HG02973 (cell line): ENCODE results near the gene ST3GAL6.

Experiments used
- ATAC-seq: cut with Tn5 transposase; IDR thresholded peaks from one replicate; pipeline ENCODE4 v1.9.1; 2021; ENCODE audit warnings: moderate library complexity; ENCODE audit not compliant: unreplicated experiment

ST3GAL6 gene

DNA sequence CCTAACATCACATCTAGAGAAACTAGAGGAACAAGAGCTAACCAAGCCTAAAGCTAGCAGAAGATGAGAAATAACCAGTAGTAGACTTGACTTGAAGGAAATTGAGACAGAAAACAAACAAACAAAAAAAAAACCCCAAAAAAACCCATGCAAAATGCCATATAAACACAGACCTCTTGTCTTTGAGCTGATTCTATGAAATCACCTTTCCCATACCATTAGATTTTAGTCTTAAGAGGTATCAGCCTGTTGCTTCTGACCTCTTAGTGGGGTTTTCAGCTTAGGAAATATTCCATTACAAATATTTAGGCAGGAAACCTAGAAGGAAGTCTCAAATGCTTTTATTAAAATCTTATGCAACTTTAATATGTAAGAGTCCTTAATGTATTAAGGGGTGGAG is 23.9 kb upstream of the ST3GAL6 start:
- ATAC-seq, result no peak

DNA sequence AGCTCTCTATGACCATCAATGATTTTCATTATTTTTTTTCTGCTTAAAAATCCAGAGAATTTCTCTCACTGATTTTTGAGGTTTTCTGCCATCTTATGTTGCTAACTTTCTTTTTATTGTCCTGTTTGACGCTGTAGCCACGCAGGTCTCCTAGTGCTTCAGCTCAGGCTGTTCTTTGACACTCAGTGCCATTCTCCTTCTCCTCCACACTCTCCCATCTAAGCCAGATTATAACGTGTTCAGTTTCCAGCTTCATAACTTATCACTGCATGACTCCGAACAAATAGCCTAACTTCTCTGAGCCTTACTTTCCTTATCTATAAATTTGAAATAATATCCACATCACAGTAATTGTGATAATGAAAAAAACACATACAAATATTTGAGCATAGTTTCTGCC is 22.8 kb upstream of the ST3GAL6 start:
- ATAC-seq, result no peak

DNA sequence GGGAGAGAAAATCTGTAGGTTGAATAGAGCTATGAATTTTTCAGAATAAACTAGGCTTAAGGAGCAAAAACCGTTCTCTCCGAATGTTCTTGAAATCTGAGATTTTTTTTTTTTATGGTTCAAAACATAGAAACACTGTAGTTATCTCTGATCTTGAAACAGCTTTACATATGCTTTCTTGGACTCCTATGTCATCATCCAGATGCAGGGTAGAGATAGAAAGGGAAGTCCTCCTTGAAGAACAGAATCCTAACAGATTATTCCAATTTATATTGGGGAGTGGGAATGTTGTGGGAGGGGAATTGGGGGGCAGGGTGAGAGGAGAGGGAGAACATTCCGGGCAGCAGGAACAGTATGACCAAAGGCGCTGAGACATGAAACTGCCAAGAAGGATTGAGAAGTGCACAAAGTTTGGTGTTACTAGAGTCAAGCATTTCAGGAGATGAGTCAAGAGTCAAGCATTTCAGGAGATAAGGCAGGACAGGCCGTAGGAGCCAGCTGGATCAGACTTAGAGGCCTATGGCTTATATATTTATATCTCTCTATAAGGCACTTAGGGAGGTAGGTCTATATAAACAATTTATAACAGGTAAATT is 21.9 kb upstream of the ST3GAL6 start:
- ATAC-seq, result no peak

DNA sequence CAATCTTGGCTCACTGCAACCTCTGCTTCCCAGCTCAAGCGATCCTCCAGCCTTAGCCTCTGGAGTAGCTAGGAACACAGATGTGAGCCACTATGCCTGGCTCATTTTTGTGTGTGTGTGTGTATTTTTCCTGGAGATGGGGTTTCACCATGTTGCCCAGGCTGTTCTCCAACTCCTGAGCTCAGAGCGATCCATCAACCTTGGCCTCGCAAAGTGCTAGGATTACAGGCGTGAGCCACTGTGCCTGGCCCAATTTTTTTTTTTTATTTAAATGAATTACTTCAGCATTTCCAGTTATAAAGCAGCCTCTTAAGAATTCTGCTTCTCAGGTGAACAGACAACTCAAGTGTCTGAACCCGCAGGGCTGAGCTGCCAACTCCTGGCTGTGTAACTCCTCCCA is 20.1 kb upstream of the ST3GAL6 start:
- ATAC-seq, result no peak

DNA sequence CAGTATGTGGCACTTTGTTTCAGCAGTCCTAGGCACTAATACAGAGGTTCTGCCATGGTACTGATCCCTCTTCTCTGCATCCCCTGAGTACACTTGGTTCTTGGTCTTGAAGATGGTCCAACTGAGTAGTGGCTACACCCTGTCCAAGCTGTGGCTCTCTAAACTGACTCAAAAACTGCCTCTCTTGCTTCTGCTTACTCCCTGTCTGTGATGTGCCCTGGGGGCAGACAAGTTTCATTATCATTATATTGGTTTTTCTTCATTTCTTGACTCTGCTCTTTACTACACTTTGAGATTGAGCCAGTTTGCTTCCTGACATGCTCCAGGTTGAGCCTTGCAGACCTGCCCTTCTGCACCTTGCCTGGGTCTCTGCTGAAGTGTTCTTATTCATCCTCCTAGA is 18.9 kb upstream of the ST3GAL6 start:
- no peak for ATAC-seq

DNA sequence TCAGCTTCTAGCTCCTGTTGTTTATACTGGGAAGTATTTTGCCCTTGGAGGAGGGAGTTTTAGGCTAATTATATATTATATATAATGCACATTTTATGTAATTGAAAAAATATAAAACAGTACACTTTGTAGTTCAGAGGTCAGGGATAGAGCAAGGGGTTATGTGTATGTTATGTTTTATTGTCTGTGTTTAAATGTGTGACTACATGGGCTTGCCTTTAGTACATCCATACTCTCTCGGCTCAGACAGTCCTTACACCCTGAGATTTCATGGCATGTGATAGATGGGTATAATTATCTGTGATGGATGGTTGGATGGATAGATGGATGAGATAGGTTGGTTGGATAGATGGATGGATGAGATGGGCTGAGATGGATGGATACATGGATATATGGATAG is 17.4 kb upstream of the ST3GAL6 start:
- no peak for ATAC-seq

DNA sequence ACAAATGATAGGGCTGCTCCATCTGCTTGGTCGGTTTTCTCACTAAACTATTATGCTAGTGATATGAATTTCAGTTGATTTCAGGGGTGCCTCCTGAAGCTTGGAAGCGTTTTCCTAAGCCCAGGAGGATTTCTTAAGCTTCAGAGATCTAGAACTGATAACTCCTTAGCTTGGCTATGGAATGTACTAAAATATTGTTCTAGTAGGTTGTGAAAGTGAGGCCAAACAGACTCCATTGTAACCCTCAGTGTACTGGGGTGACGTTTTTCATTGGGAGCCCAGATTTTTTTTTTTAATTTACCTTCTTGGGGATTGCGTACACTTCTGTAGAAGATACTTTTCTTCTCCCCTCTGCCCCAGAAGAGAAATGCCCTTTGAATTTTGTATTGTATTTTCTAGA is 17.0 kb upstream of the ST3GAL6 start:
- ATAC-seq, result no peak

DNA sequence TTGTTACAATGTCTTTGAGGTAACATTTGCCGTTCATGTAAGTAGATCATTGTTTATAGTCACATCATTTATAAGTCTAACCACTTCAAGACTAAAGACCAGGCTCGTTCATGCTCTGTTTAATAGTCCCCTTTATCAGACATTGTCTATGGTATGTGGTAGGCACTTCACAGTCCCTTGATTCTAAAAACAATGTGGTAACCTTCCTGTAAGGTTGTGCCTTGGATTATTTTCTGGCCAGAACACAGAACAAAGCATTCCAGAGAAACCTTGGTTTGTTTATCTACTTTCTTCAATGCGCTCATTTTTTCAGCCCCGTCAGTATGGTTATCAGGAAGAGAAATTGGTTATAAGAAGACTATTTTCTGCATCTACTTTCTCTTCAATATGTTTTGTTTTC is 16.3 kb upstream of the ST3GAL6 start:
- no peak for ATAC-seq

DNA sequence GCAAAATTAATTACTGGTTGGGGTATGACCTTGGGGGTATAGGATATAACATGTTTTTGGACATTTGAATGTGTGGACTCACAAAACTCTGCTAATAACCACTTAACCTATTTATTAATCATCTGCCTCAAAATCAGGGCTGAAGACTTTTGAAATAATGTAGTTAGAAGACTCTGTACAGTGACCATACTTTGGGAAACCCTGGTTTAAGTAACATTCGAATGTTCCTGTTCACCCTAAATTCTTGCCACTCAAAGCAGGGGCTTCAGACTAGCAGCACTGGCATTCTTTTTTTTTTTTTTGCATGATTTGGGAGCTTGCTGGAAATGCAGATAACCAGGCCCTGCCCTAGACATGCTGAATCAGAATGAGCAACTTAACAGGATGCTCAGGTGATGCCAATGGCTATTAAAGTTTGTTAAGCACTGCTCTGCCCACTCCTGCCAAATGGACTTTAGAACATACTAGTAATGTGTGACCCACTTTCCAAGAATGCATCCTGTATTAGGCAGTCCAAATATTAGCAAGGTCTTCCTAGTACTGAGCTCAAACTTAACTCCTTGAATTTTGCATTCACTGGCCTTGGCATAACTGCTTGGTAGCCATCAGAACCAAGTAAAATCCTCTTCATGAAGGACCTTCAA is 12.7 kb upstream of the ST3GAL6 start:
- no peak for ATAC-seq

DNA sequence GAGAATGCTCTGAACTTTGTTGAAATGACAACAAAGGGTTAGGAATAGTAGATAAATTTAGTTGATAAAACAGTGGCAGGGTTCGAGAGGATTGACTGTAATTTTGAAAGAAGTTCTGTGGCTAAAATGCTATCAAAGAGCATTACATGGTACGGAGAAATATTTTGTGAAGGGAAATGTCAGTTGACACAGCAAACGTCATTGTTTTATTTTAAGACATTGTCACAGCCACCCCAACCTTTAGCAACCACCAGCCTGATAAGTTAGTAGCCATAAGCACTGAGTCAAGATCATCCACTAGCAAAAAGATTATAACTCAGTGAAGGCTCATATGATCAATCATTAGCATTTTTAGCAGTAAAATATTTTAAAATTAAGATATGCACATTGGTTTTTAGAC is 8.7 kb upstream of the ST3GAL6 start:
- ATAC-seq, result no peak

DNA sequence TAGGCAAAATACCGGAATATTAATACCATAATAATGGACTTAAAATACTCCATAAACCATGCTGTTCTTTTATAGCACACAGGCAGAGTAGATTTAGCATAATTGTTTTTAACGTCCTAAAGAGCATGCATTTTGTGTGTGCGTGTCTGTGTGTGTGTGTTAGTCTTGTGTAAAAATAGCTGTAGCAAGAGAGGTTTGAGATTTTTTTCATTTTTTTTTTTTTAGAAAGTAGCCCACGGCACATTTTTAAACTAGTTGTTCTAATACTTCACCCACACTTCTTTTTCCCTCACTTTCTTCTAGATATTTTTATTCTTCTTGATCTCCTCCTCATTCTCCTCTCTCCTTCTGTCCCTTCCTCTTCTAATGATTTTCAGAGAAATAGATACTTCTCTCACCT is 7.5 kb upstream of the ST3GAL6 start:
- no peak for ATAC-seq

DNA sequence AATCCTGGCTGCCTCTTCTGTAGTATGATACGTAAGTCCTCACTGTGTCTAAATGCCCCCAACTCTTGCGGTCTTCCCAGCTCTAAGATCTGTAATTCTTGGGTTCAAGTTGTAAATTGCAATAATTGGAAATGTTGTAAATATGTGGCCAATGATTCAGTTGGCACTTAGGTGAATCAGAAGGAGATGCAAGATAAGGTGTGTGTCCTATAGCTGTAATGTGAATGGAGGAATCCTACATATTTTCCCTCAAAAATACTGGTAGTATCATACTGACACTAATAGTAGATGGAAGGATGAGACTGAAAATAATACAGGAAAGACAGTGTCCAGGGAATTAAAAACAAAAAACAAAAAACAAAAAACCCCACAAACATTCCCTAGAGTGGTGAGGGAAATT is 3.5 kb upstream of the ST3GAL6 start:
- no peak for ATAC-seq

DNA sequence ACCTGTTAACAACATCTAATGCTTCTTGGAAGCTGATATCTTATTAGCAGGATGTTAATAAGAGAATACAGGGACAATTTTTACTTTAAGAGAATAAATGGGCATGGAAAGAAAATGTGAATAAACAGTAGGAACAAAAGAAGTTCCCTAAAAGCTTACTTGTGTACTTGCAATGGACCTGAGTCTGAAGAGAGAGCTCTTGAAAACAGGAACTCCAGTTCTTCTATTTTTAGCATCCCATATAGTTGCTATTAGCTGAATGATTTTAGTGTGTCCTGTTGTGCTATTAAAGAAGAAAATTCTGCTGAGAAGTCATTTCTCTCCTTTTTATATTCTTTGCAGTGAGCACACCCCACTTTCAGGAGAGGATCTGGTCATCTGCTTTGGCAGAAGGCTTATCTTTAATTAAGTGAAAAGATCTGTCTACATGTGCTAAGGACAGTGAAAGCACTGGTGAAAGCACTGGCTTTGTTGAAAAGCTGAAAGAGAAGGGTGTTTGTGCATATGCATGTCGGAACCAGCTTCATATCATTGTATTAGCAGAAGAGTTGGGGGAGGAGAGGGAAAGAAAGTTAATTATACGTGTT is 1.4 kb upstream of the ST3GAL6 start:
- no peak for ATAC-seq

DNA sequence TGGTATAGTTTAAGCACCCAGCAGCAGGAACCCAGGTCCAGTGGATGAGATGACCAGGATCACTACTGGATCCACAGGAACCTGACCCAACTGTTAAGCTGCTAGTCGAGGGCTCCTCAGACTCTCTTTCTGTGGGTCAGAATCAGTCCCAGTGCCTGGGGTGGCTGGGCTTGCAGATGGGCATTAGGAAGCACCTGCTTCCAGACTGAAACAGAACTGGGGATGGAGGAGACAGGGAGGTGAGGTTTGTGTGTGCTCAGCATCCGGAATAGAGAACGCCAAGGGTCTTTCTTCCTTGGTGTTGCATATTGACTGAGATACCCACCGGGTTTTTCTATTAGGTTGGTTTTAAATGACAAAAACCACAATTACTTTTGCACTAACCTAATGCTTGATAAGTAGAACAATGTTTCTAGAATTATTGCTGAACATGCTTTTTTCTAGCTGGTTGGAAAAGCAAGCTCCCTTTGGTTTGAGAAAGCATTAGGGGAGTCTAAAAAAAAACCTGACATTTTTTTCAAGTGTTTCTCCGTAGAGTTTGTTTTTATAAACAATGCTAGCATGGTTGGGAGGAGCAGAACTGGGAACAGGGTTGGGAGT is 779 bp downstream of the ST3GAL6 start:
- no peak for ATAC-seq

DNA sequence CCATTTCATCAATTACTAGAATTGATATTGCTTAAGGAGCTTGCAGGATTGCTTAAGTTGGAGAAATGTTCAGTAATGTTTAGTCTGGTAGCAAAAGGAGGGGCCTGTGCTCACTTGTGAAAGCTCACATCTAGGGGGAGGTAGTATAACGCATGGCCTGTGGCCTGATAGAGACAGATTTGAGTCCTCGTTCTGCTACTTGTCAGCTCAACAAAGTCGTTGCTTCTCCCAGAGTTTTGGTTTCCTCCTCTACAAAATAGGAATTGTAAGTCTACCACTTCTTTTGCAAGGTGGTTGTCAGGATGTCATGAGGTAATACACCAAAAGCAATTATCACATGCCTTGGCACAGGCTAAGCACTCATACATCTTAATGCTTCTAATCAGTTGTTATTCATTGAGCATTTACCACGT is 1.3 kb downstream of the ST3GAL6 start:
- ATAC-seq, result no peak

DNA sequence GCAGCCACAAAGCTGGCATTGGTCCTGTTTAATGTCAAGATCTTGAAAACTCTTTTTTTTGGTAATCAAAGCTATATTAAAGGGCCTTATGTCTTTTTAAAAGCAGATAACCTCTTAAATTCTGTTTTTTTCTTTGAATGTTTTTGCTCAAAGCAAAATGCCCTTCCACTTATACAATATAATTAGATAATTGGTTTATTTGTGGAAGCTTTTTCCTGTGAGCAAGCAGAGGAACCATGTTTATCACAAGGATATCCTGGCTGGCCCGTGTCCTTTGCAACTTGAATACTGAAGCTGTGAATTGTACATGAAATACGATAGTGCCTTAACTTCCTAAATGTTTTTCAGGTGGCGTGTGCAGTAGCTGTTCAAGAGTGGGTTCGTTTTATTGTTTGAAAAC is 2.6 kb downstream of the ST3GAL6 start:
- no peak for ATAC-seq

DNA sequence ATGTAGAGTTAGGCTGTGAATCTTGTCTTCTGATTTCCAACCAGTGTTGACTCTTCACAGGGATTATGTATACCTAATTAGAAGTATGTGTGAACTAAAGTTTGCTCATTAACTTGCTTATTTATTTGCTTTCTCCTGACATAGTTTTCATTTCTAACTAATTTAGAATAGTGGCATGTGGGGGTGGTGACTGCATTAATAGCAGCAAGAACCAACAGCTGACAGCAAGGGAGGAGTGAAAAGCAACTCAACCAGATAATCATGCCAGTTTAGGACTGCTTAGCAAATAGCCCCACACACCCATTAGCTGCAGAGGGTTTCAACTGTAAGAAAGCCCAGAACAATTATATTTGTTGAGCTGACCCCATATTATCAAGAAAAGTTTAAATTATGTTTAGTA is 3.8 kb downstream of the ST3GAL6 start:
- no peak for ATAC-seq

DNA sequence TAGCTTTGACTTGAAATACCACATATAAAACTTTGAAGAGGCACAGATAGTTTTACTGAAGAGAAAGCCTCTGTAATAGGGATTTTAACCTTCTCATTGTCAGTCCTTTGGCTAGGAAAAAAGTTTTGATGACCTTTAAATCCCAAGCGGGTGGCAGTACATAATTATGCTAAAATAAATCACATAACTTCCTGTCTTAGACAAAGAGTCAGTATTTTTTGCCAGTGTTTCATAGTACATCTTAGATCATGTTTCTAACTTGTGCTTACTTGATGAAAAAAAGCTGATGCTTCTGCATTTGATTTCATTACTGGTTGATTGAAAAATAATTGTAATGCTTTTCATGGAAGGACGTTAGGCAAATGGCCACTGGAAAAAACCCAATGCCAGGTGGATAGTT is 5.8 kb downstream of the ST3GAL6 start:
- ATAC-seq, result no peak

DNA sequence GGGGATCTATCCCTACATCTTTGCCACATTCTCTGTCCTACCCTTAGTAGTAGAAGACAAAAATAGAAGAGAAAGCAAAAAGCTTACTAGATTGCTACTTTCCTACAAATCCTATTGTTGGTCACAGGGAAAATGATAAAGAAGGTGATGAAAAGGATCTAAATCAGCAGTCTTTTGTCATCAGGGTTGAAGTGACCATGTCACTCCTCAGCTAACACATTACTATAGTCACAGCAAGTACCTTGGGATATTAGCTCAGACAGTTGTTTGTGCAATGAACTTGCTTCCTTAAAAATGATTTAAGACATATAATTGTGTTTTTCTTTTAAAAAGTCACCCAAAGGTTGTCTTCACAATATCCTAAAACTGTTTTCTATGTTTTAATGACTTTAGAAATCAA is 6.3 kb downstream of the ST3GAL6 start:
- ATAC-seq, result no peak

DNA sequence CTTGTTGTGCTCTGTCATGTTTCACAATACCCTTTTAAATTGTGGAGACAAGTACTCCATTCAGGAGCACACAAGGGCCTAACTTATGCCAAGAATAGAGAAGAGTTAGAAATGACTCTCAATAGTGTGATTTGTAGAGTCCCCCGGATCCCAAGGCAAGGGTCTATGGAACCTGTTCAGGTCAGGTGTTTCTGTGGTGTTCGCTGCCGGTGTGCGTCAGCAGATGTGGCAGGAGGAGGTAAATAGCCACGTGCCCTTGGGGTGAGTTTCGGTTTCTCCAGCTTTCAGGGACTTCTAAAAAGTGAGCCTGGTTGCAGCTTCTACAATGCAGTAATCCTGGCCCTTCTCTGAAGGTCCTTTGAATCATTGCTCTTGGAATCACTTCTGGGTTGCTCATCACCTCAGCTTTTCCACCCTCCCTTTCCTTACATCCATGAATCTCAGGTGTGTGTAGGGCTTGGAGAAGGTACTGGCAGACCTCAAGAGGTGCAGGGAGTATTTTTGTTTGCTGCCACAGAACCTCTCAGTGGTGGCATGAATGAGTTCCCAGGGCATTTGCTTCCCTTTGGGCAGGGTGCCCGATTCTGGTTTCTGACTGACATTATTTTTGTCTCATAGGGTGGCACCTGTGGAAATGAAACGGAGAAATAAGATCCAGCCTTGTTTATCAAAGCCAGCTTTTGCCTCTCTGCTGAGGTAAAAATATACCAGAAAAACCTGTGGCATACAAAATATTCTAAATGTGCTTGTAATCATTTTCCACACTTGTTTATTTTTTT is 7.3 kb downstream of the ST3GAL6 start:
- no peak for ATAC-seq

DNA sequence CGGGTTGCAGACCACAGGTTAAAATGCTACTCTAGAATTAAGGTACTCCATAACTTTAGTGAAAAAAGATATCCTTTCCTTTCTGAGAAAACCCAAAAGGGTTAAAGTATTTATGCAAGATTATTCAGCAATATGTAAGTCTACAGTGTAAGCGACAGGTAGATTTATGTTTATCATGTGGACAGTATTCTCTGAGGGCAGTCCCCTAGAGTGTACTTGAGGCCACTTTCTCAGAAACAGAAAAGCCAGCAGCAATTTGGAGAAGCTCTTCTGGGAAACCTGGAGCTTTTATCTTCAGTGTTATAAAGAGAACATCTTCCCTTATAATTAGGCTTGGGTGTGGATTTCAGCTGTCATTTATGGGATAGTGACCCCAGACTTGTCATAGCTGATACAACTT is 8.9 kb downstream of the ST3GAL6 start:
- no peak for ATAC-seq
